K562 (cell line): ENCODE data around the gene SPATA2L. TPM values are rescaled to one million over a fixed set of nuclear protein-coding genes. Genes with fewer than 3 reads are reported as not detected.

ENCODE experiments used
- CBFA2T3 ChIP-seq: fragments of 450-650 bp; IDR thresholded peaks from 2 replicates; pipeline ENCODE4 v1.6.1; 2017
- CHD7 ChIP-seq: fragments of 200-600 bp; sonication (generic); IDR thresholded peaks from one replicate; pipeline ENCODE4 v1.6.1; 2012; ENCODE audit warnings: mild to moderate bottlenecking, low read depth, low read length, inconsistent platforms
- MAZ ChIP-seq, 2 experiments: fragments of 450-650 bp in 1 of 2; sonication (generic) in 1 of 2; formaldehyde crosslinking; IDR thresholded peaks in 1 of 2; conservative IDR thresholded peaks in 1 of 2; 2 replicates each; pipeline versions ENCODE4 v1.4.0 to v1.5.0; 2020; ENCODE audit warnings: mild to moderate bottlenecking in 1 of 2, missing genetic modification reagents in 1 of 2
- NCOA2 ChIP-seq, 2 experiments: fragments of 450-650 bp; IDR thresholded peaks; 2 replicates each; pipeline ENCODE4 v1.6.1; 2018; ENCODE audit warnings: mild to moderate bottlenecking in 2 of 2, moderate library complexity in 1 of 2; ENCODE audit not compliant: partially characterized antibody in 2 of 2
- RBM17 ChIP-seq: fragments of 200-400 bp; formaldehyde crosslinking; IDR thresholded peaks from 2 replicates; pipeline ENCODE4 v1.6.1; 2017; ENCODE audit warnings: low read depth, mild to moderate bottlenecking, low read length, borderline replicate concordance
- RREB1 ChIP-seq: fragments of 250-450 bp; sonication (Bioruptor Pico); IDR thresholded peaks from 2 replicates; pipeline ENCODE4 v1.4.0; 2020
- SMAD2 ChIP-seq: fragments of 150-350 bp; IDR thresholded peaks from 2 replicates; pipeline ENCODE4 v1.6.1; 2014; ENCODE audit warnings: low read depth, mild to moderate bottlenecking, low read length
- TCF15 ChIP-seq: fragments of 250-450 bp; sonication (Bioruptor Pico); IDR thresholded peaks from 2 replicates; pipeline ENCODE4 v1.8.0; 2022; ENCODE audit warnings: moderate library complexity, mild to moderate bottlenecking, inconsistent platforms
- ZNF41 ChIP-seq: fragments of 250-450 bp; sonication (Bioruptor Pico); conservative IDR thresholded peaks from 2 replicates; pipeline ENCODE4 v1.4.0; 2020; ENCODE audit warnings: mild to moderate bottlenecking
- polyA plus RNA-seq, 8 experiments: library from polyadenylated mRNA; depleted of rRNA in 4 of 8; stranded (reverse) in 5 of 8; unstranded in 3 of 8; fragments of >200 nt; fragmentation: Nextera tagmentation in 2 of 8; fragmentation: Illumina TruSeq in 1 of 8; extraction: Ambion mirVana in 2 of 8; extraction: Trizol in 1 of 8; gene quantifications; 2 replicates each; pipeline versions ENCODE4 v1.2.1 to v1.2.3, GENCODE V29; 2011 to 2014; ENCODE audit warnings: inconsistent platforms in 1 of 8, missing spikeins in 1 of 8
- total RNA-seq, 7 experiments: library from RNA; depleted of rRNA in 6 of 7; stranded (reverse); fragments of >200 nt in 6 of 7; fragmentation: Illumina TruSeq in 2 of 7; extraction: Trizol in 2 of 7; gene quantifications; 2 replicates each; pipeline versions ENCODE4 v1.2.1 to v1.2.3, GENCODE V29; 2011 to 2021; ENCODE audit warnings: low replicate concordance in 1 of 7

SPATA2L gene
- total and polyA plus RNA-seq, 9 of the 15 experiments (the other 6 are each of a cell fraction or from before 2014, with no cell fraction given) = 0.13 to 19.2 (median 4.8) TPM; not detected in 1

GRCh38 chr16:89657442-89658220 is 43.9 kb downstream of the SPATA2L start, which contains the start of the genes CHMP1A and SPATA33 (continued):
- TF ChIP-seq TCF15 (no peak), CBFA2T3 (no peak), NCOA2 (IDR thresholded peaks at IDR 0.05; ENCODE audit: partially characterized antibody in 2 of 2) (no peak), RBM17 (no peak), RREB1 (CRISPR knock-in tag) (no peak), CHD7 (no peak), SMAD2 (no peak), MAZ (CRISPR knock-in tag; conservative IDR thresholded peaks at IDR 0.05 in 1 of 2, IDR thresholded peaks at IDR 0.05 in 1 of 2) (peak; percentile 84 to 88; a peak in 3 of 4 replicates), ZNF41 (CRISPR knock-in tag) (no peak)
